Endometrium (tissue), 2 donors: ENCODE measurements around the gene HMGN4.

Experiments used
- FAIRE-seq: peaks from 2 replicates; lab custom pipeline; 2012; peaks lifted over from hg19 to GRCh38; lab: Jason Lieb, UNC
- donor health status: control.
- donor health status: control.

The HMGN4 gene

GRCh38 chr6:26552640-26553188, 14.5 kb downstream of the HMGN4 start:
- no peak for FAIRE-seq

- no peak for FAIRE-seq
These were observed 15.1 kb downstream of the HMGN4 start for GRCh38 chr6:26553264-26553634.

- no peak for FAIRE-seq
These were observed 15.7 kb downstream of the HMGN4 start for GRCh38 chr6:26553635-26554446.

- no peak for FAIRE-seq
These were observed 16.2 kb downstream of the HMGN4 start for GRCh38 chr6:26554447-26554696.

- FAIRE-seq, result no peak
These were observed 16.7 kb downstream of the HMGN4 start for GRCh38 chr6:26554697-26555504.

GRCh38 chr6:26555505-26556262, 17.5 kb downstream of the HMGN4 start:
- FAIRE-seq, result no peak

GRCh38 chr6:26556263-26557070, 18.3 kb downstream of the HMGN4 start:
- no peak for FAIRE-seq

GRCh38 chr6:26561533-26562466, 23.6 kb downstream of the HMGN4 start:
- no peak for FAIRE-seq

GRCh38 chr6:26563488-26563887, 25.3 kb downstream of the HMGN4 start:
- no peak for FAIRE-seq

GRCh38 chr6:26568601-26569432, 30.7 kb downstream of the HMGN4 start:
- FAIRE-seq, result no peak

GRCh38 chr6:26569433-26569764, 31.2 kb downstream of the HMGN4 start:
- no peak for FAIRE-seq

- no peak for FAIRE-seq
These were observed 32.1 kb downstream of the HMGN4 start for GRCh38 chr6:26570027-26570809.

GRCh38 chr6:26571592-26572296, 33.6 kb downstream of the HMGN4 start:
- FAIRE-seq, result no peak

GRCh38 chr6:26575494-26575939, 37.4 kb downstream of the HMGN4 start:
- FAIRE-seq, result no peak

- no peak for FAIRE-seq
These were observed 38.3 kb downstream of the HMGN4 start for GRCh38 chr6:26576407-26576843.

- no peak for FAIRE-seq
These were observed 39.0 kb downstream of the HMGN4 start for GRCh38 chr6:26576929-26577719.

- no peak for FAIRE-seq
These were observed 39.5 kb downstream of the HMGN4 start for GRCh38 chr6:26577720-26578072.

- no peak for FAIRE-seq
These were observed 40.1 kb downstream of the HMGN4 start for GRCh38 chr6:26578279-26578678.
